Smooth muscle cell (in vitro differentiated cells): ENCODE measurements around the gene IL4I1. TPM values are rescaled to one million over a fixed set of nuclear protein-coding genes. Genes with fewer than 3 reads are reported as not detected.

Source experiments
- DNase-seq: peaks from one replicate; lab custom pipeline; 2025; ENCODE audit not compliant: unreplicated experiment; lab: John Stamatoyannopoulos, UW
- H2AFZ ChIP-seq: fragments of 200-600 bp; sonication (generic); 2 replicates; pipeline ENCODE4 v1.6.0; 2016; ENCODE audit warnings: antibody characterized with exemption, low read depth, mild to moderate bottlenecking
- H3F3A ChIP-seq: fragments of 200-600 bp; sonication (generic); 2 replicates; pipeline ENCODE4 v1.6.0; 2017; ENCODE audit warnings: antibody characterized with exemption, low read depth
- H3K27ac ChIP-seq: fragments of 200-600 bp; sonication (generic); 2 replicates; pipeline ENCODE4 v1.5.1; 2016; ENCODE audit warnings: low read depth, mild to moderate bottlenecking
- H3K27me3 ChIP-seq: fragments of 200-600 bp; sonication (generic); 2 replicates; pipeline ENCODE4 v1.6.1; 2016; ENCODE audit warnings: low read depth, mild to moderate bottlenecking
- H3K36me3 ChIP-seq: fragments of 200-600 bp; sonication (generic); 2 replicates; pipeline ENCODE4 v1.5.1; 2016; ENCODE audit warnings: low read depth
- H3K4me1 ChIP-seq: fragments of 200-600 bp; sonication (generic); 2 replicates; pipeline ENCODE4 v1.5.1; 2016; ENCODE audit warnings: low read depth
- H3K4me2 ChIP-seq: fragments of 200-600 bp; sonication (generic); 2 replicates; pipeline ENCODE4 v1.6.0; 2016; ENCODE audit warnings: mild to moderate bottlenecking
- H3K4me3 ChIP-seq: fragments of 200-600 bp; sonication (generic); 2 replicates; pipeline ENCODE4 v1.5.1; 2016; ENCODE audit warnings: mild to moderate bottlenecking
- H3K79me2 ChIP-seq: fragments of 200-600 bp; sonication (generic); 2 replicates; pipeline ENCODE4 v1.6.0; 2016; ENCODE audit warnings: low read depth, mild to moderate bottlenecking
- H3K9ac ChIP-seq: fragments of 200-600 bp; sonication (generic); 2 replicates; pipeline ENCODE4 v1.6.0; 2016; ENCODE audit warnings: low read depth
- H3K9me3 ChIP-seq: fragments of 200-600 bp; sonication (generic); replicated peaks from 2 replicates; pipeline ENCODE4 v1.5.1; 2016; ENCODE audit warnings: low read depth
- H4K20me1 ChIP-seq: fragments of 200-600 bp; sonication (generic); 2 replicates; pipeline ENCODE4 v1.6.0; 2016; ENCODE audit warnings: low read depth
- CTCF ChIP-seq: fragments of 200-600 bp; sonication (generic); IDR thresholded peaks from 2 replicates; pipeline ENCODE4 v1.5.1; 2017; ENCODE audit warnings: borderline replicate concordance, mild to moderate bottlenecking, antibody characterized with exemption; ENCODE audit not compliant: insufficient read depth, poor library complexity, severe bottlenecking
- WGBS: methylation state at CpG from one replicate; pipeline ENCODE4 v1.1.7; 2016; ENCODE audit warnings: low lambda C conversion rate; 5-methylcytosine and 5-hydroxymethylcytosine counted together
- polyA plus RNA-seq: library from polyadenylated mRNA; unstranded; fragments of >200 nt; fragmentation: Nextera tagmentation; extraction: Ambion mirVana; gene quantifications from 2 replicates; pipeline ENCODE4 v1.2.1, GENCODE V29; 2016
- total RNA-seq: library from RNA; depleted of rRNA; stranded (reverse); fragments of >200 nt; gene quantifications from 2 replicates; pipeline ENCODE4 v1.2.3, GENCODE V29; 2014

The IL4I1 gene
- total and polyA plus RNA-seq, 2 experiments from 2014 or later = 1.3 TPM; not detected in 1

DNA sequence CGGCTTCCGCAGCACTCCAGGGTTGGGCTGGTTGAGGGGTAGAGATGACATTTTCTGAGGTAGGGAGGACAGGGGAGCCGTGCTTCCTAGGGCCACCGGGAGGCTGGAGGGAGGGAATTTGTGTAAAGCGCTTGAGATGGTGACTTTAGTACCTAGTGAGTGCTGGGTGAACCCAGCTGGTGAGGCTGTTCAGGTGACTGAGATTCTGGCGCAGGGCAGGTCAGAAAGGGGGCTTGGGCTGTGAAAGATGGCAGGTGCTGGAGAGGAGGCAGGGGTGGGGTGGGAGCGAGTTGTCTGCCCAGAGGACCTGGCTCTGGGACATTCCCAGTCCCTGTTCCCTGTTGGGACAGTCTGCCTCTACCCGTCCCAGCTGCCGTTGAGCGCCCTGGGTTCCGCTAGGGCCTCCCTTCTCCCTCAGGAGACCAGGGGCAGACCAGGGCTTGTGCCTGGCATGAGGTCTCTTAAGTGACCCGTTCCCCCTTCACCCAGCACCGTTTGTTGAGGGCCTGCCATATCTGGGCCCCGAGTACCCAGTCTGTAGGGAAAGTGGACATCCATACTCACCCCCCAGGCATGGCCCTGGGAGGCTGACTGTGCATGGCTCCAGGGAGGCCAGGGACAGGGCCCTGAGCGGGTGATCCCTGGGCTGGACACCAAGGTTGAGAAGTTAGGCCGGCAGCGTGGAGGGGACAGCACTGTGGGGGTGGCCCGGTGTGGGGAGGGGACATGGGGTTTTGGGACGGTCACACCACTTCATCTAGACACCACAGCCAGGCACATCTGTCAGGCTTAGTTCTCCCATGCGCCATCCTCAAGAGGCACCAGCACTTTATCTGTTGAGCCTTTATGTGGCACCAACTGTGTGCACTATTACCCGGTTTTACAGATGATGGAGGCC, 40.8 kb downstream of the IL4I1 start:
- Histone ChIP-seq H2AFZ (no peak overlapping the region), H3K79me2 (peaks cover 39% of the 10 kb centered on the region), H3F3A (peaks cover 39% of the 10 kb centered on the region), H3K27ac (no peak overlapping the region), H3K9me3 (no peaks in the 10 kb centered on the region), H3K4me2 (no peak overlapping the region), H3K27me3 (no peaks in the 10 kb centered on the region), H3K4me3 (no peak overlapping the region), H3K36me3 (no peaks in the 10 kb centered on the region), H3K9ac (no peak overlapping the region), H4K20me1 (peaks cover 82% of the 10 kb centered on the region), H3K4me1 (peaks cover 13% of the 10 kb centered on the region)
- DNase-seq = no peak
- WGBS = 87% methylated on average over 18 of the region's 21 CpGs
- no peak for TF ChIP-seq CTCF

DNA sequence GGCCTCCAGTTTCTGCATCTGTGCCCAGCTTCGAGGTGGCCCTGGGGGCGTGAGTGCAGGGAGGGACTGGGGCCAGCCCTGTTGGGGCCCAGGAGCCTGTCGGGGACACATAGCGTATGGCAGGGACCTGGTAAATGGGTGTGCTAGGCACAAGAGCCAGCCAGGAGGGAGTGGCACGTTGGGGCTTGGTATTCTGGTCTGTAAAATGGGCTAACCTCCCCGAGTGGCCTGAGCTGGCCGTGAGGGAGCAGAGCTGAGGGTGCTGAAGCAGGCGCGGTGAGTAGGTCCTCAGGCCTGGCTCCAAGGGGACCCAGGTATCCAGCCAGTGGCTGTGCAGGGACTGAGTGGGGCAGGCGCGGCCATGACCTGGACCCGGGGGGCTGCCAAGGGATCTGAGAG, 41.4 kb downstream of the IL4I1 start:
- no peak overlapping the region for H3K27ac ChIP-seq
- no peaks in the 10 kb centered on the region for H3K36me3 ChIP-seq

DNA sequence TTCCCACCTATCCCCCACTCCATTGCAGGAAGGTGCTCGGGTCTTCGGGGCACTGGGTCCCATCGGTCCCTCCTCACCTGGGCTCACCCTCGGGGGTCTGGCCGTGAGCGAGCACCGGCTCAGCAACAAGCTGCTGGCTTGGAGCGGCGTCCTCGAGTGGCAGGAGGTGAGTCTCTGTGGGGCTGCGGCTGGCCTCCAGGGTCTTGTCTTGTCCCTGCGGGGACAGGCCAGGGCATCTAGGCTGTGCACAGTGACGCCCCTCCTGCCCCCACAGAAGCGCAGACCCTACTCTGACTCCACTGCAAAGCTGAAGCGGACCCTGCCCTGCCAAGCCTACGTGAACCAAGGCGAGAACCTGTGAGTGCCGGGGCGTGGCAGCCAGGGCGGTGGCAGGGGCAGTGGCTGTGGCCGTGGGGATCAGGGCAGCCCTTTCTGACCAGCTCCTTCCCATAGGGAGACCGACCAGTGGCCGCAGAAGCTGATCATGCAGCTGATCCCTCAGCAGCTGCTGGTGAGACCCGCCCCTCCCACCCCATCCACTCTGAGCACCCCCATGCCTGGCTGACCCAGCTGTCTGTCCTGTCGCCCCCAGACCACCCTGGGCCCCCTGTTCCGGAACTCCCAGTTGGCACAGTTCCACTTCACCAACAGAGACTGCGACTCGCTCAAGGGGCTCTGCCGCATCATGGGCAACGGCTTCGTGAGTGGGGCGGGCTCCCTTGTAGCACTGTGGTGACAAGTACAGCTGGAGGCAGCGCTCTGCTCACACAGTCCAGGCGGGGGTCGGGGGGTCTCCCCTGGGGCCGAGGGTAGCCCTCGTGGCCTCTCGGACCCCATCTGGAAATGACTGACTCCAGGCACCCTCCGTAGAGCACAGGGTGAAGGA, 42.1 kb downstream of the IL4I1 start:
- DNase-seq = no peak
- no peak overlapping the region for H2AFZ ChIP-seq
- no peaks in the 10 kb centered on the region for H3K36me3 ChIP-seq
- H3K27ac ChIP-seq = no peak overlapping the region
- peaks cover 46% of the 10 kb centered on the region for H3K79me2 ChIP-seq
- 96% methylated on average over 39 of the region's 39 CpGs for WGBS
- H3F3A ChIP-seq = peaks cover 39% of the 10 kb centered on the region
- no peak overlapping the region for H3K4me2 ChIP-seq
- peaks cover 13% of the 10 kb centered on the region for H3K4me1 ChIP-seq
- H3K9me3 ChIP-seq = no peaks in the 10 kb centered on the region
- H3K4me3 ChIP-seq = no peak overlapping the region
- H4K20me1 ChIP-seq = peaks cover 77% of the 10 kb centered on the region
- no peak for TF ChIP-seq CTCF
- no peaks in the 10 kb centered on the region for H3K27me3 ChIP-seq
- no peak overlapping the region for H3K9ac ChIP-seq

More for the DNA sequence above, 41.4 kb downstream of the IL4I1 start:
- TF ChIP-seq CTCF = no peak
- no peak overlapping the region for H2AFZ ChIP-seq
- peaks cover 39% of the 10 kb centered on the region for H3K79me2 ChIP-seq
- H3F3A ChIP-seq = peaks cover 36% of the 10 kb centered on the region
- no peaks in the 10 kb centered on the region for H3K27me3 ChIP-seq
- no peak overlapping the region for H3K4me3 ChIP-seq
- WGBS = 94% methylated on average over 12 of the region's 12 CpGs
- H3K9ac ChIP-seq = no peak overlapping the region
- no peak for DNase-seq
- no peaks in the 10 kb centered on the region for H3K9me3 ChIP-seq
- H4K20me1 ChIP-seq = peaks cover 82% of the 10 kb centered on the region
- peaks cover 13% of the 10 kb centered on the region for H3K4me1 ChIP-seq
- no peak overlapping the region for H3K4me2 ChIP-seq
